ENCODE results near the gene NUDT21. TPM values are rescaled to one million over a fixed set of nuclear protein-coding genes. Genes with fewer than 3 reads are reported as not detected.
A peak's percentile ranks its signal among the peaks of the same experiment; 100 is the strongest.

The NUDT21 gene
- total and polyA plus RNA-seq, 2 experiments from 2014 or later: 47.8 to 57.0 TPM

DNA sequence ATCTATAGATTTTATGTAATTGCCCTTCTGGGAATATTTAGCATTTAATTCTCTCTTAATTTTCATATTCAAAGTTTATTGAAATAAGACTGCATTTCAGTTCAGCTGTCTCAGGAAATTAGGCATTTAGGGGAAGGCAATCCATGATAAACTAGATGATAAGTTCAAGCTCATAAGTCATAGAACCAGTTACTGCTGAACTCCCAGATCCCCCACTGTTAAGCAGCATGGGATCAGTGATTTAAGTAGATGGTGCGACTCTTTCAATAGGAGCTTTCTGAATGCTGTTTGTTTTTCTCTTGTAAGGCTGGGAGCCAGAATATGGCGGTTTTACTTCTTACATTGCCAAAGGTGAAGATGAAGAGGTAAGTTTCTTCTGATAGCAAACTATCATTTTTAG lies 24.1 kb upstream of the NUDT21 start:
- no peaks in the 10 kb centered on the region for H3K27me3 ChIP-seq (replicated peaks; ENCODE audit: insufficient read depth)
- H3F3A ChIP-seq (ENCODE audit: insufficient read depth): peaks cover 45% of the 10 kb centered on the region
- peaks cover 27% of the 10 kb centered on the region for H3K4me1 ChIP-seq (ENCODE audit: insufficient read depth)
- no peak overlapping the region for H2AFZ ChIP-seq
- H3K4me3 ChIP-seq: no peak overlapping the region
- H3K9me2 ChIP-seq (ENCODE audit: insufficient read depth): no peaks in the 10 kb centered on the region
- H3K79me2 ChIP-seq (ENCODE audit: insufficient read depth): peaks cover 8% of the 10 kb centered on the region; the same call in 1 of the 2 replicates
- H3K36me3 ChIP-seq (ENCODE audit: low read depth): peaks cover 73% of the 10 kb centered on the region
- H3K9me3 ChIP-seq (ENCODE audit: low read depth): no peaks in the 10 kb centered on the region
- WGBS, 2 experiments (ENCODE audit: low coverage in 1 of 2, low lambda C conversion rate in 2 of 2, missing lambda C conversion rate in 2 of 2): 93 to 96% methylated on average over 2 of the region's 2 CpGs
- H3K27ac ChIP-seq: 0 out of 2 replicates have a peak overlapping the region, but pooled peaks have one; percentile 79
- H3K9ac ChIP-seq: no peak overlapping the region
- no peaks in the 10 kb centered on the region for H4K20me1 ChIP-seq (ENCODE audit: insufficient read depth)
- no peak for DNase-seq
- no peak overlapping the region for H3K4me2 ChIP-seq (ENCODE audit: unreplicated experiment)
- TF ChIP-seq EZH2phosphoT487 (IDR thresholded peaks at IDR 0.05; ENCODE audit: insufficient read depth, low read depth): no peak
- no peak for TF ChIP-seq EZH2 (IDR thresholded peaks at IDR 0.05; ENCODE audit: insufficient read depth, poor library complexity, severe bottlenecking)
- in situ Hi-C loops (cut with MboI): no loop called here

DNA sequence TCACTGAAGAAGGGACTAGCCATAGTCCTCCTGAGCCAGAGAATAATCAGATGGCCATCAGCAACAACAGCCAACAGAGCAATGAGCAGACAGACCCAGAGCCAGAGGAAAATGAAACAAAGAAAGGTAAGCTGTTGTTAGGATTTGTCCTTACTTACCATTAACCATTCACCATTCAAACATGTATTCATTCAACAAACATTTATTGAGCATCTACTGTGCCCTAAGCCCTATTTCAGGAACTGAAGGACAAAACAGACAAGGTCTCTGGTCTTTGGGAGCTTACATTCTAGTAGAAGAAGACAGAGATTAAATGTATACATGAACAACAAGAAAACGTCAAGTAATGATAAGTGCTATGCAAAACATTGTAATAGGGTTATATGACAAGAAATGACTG lies 19.5 kb upstream of the NUDT21 start:
- no peaks in the 10 kb centered on the region for H3K27me3 ChIP-seq (replicated peaks; ENCODE audit: insufficient read depth)
- H3K4me1 ChIP-seq (ENCODE audit: insufficient read depth): no peaks in the 10 kb centered on the region
- no peak overlapping the region for H3K27ac ChIP-seq
- H3F3A ChIP-seq (ENCODE audit: insufficient read depth): peaks cover 13% of the 10 kb centered on the region
- H4K20me1 ChIP-seq (ENCODE audit: insufficient read depth): no peaks in the 10 kb centered on the region
- WGBS, 2 experiments (ENCODE audit: low coverage in 1 of 2, low lambda C conversion rate in 2 of 2, missing lambda C conversion rate in 2 of 2): 97 to 100% methylated on average over 1 of the region's 1 CpG
- no peak for TF ChIP-seq EZH2phosphoT487 (IDR thresholded peaks at IDR 0.05; ENCODE audit: insufficient read depth, low read depth)
- TF ChIP-seq EZH2 (IDR thresholded peaks at IDR 0.05; ENCODE audit: insufficient read depth, poor library complexity, severe bottlenecking): no peak
- no peaks in the 10 kb centered on the region for H3K9me2 ChIP-seq (ENCODE audit: insufficient read depth)
- H3K9me3 ChIP-seq (ENCODE audit: low read depth): no peaks in the 10 kb centered on the region
- H3K79me2 ChIP-seq (ENCODE audit: insufficient read depth): peaks cover 8% of the 10 kb centered on the region; the same call in 1 of the 2 replicates
- no peak overlapping the region for H3K4me2 ChIP-seq (ENCODE audit: unreplicated experiment)
- in situ Hi-C loops (cut with MboI): no loop called here
- H2AFZ ChIP-seq: no peak overlapping the region
- H3K36me3 ChIP-seq (ENCODE audit: low read depth): peaks cover 93% of the 10 kb centered on the region
- DNase-seq: no peak
- no peak overlapping the region for H3K4me3 ChIP-seq
- H3K9ac ChIP-seq: no peak overlapping the region

- Histone ChIP-seq H3K36me3 (ENCODE audit: low read depth) (peaks cover 93% of the 10 kb centered on the region), H2AFZ (no peak overlapping the region), H4K20me1 (ENCODE audit: insufficient read depth) (no peaks in the 10 kb centered on the region), H3K4me3 (no peak overlapping the region), H3K9me2 (ENCODE audit: insufficient read depth) (no peaks in the 10 kb centered on the region), H3K27ac (no peak overlapping the region), H3F3A (ENCODE audit: insufficient read depth) (peaks cover 9% of the 10 kb centered on the region), H3K4me1 (ENCODE audit: insufficient read depth) (no peaks in the 10 kb centered on the region), H3K9ac (no peak overlapping the region), H3K79me2 (ENCODE audit: insufficient read depth) (peaks cover 8% of the 10 kb centered on the region; the same call in 1 of the 2 replicates), H3K4me2 (ENCODE audit: unreplicated experiment) (no peak overlapping the region), H3K9me3 (ENCODE audit: low read depth) (no peaks in the 10 kb centered on the region), H3K27me3 (replicated peaks; ENCODE audit: insufficient read depth) (no peaks in the 10 kb centered on the region)
- TF ChIP-seq EZH2phosphoT487 (IDR thresholded peaks at IDR 0.05; ENCODE audit: insufficient read depth, low read depth): no peak
- no peak for TF ChIP-seq EZH2 (IDR thresholded peaks at IDR 0.05; ENCODE audit: insufficient read depth, poor library complexity, severe bottlenecking)
- DNase-seq: no peak
- in situ Hi-C loops (cut with MboI): no loop called here
- 95 to 100% methylated on average over 3 of the region's 3 CpGs for WGBS, 2 experiments (ENCODE audit: low coverage in 1 of 2, low lambda C conversion rate in 2 of 2, missing lambda C conversion rate in 2 of 2)
These were observed 19.1 kb upstream of the NUDT21 start for GRCh38 chr16:56470232-56470631.

- 96 to 99% methylated on average over 7 of the region's 7 CpGs for WGBS, 2 experiments (ENCODE audit: low coverage in 1 of 2, low lambda C conversion rate in 2 of 2, missing lambda C conversion rate in 2 of 2)
These were observed 18.6 kb upstream of the NUDT21 start for GRCh38 chr16:56469748-56470147.

GRCh38 chr16:56468800-56469199 lies 17.7 kb upstream of the NUDT21 start:
- Histone ChIP-seq H3K4me2 (ENCODE audit: unreplicated experiment) (no peak overlapping the region), H3K27ac (no peak overlapping the region), H2AFZ (no peak overlapping the region), H3K79me2 (ENCODE audit: insufficient read depth) (peaks cover 4% of the 10 kb centered on the region; the same call in 1 of the 2 replicates), H3F3A (ENCODE audit: insufficient read depth) (no peaks in the 10 kb centered on the region; the same call in 1 of the 2 replicates), H3K9me3 (ENCODE audit: low read depth) (no peaks in the 10 kb centered on the region), H3K4me1 (ENCODE audit: insufficient read depth) (no peaks in the 10 kb centered on the region), H3K9me2 (ENCODE audit: insufficient read depth) (no peaks in the 10 kb centered on the region), H4K20me1 (ENCODE audit: insufficient read depth) (no peaks in the 10 kb centered on the region), H3K27me3 (replicated peaks; ENCODE audit: insufficient read depth) (no peaks in the 10 kb centered on the region), H3K9ac (no peak overlapping the region), H3K36me3 (ENCODE audit: low read depth) (peaks cover 92% of the 10 kb centered on the region), H3K4me3 (no peak overlapping the region)
- TF ChIP-seq EZH2 (IDR thresholded peaks at IDR 0.05; ENCODE audit: insufficient read depth, poor library complexity, severe bottlenecking) (no peak), EZH2phosphoT487 (IDR thresholded peaks at IDR 0.05; ENCODE audit: insufficient read depth, low read depth) (no peak)
- in situ Hi-C loops (cut with MboI): no loop called here
- no peak for DNase-seq

More at GRCh38 chr16:56469748-56470147, 18.6 kb upstream of the NUDT21 start:
- Histone ChIP-seq H3K79me2 (ENCODE audit: insufficient read depth) (peaks cover 8% of the 10 kb centered on the region; the same call in 1 of the 2 replicates), H4K20me1 (ENCODE audit: insufficient read depth) (no peaks in the 10 kb centered on the region), H3K4me2 (ENCODE audit: unreplicated experiment) (no peak overlapping the region), H3K27me3 (replicated peaks; ENCODE audit: insufficient read depth) (no peaks in the 10 kb centered on the region), H3K9me2 (ENCODE audit: insufficient read depth) (no peaks in the 10 kb centered on the region), H3K4me1 (ENCODE audit: insufficient read depth) (no peaks in the 10 kb centered on the region), H3K36me3 (ENCODE audit: low read depth) (peaks cover 91% of the 10 kb centered on the region), H2AFZ (no peak overlapping the region), H3K9me3 (ENCODE audit: low read depth) (no peaks in the 10 kb centered on the region), H3K9ac (no peak overlapping the region), H3K27ac (no peak overlapping the region), H3K4me3 (no peak overlapping the region), H3F3A (ENCODE audit: insufficient read depth) (peaks cover 4% of the 10 kb centered on the region)
- TF ChIP-seq EZH2phosphoT487 (IDR thresholded peaks at IDR 0.05; ENCODE audit: insufficient read depth, low read depth): no peak
- TF ChIP-seq EZH2 (IDR thresholded peaks at IDR 0.05; ENCODE audit: insufficient read depth, poor library complexity, severe bottlenecking): no peak
- in situ Hi-C loops (cut with MboI): no loop called here
- no peak for DNase-seq

Measured in GM23248 (cell line).